ENCODE data around the gene CLIC6. TPM values are rescaled to one million over a fixed set of nuclear protein-coding genes. Genes with fewer than 3 reads are reported as not detected.

The CLIC6 gene
- total and polyA plus RNA-seq, 2 of the 4 experiments (the other 2 are of a cell fraction) = not detected

GRCh38 chr21:34732388-34732821 lies 63.6 kb downstream of the CLIC6 start:
- no peak overlapping the region for H3K18ac ChIP-seq (ENCODE audit: low read depth, low read length)
- H3K9me1 ChIP-seq (ENCODE audit: insufficient read depth, low read length) = no peaks in the 10 kb centered on the region
- ATAC-seq (ENCODE audit: low read depth) (no peak), DNase-seq (no peak)
- WGBS, 2 experiments (ENCODE audit: extremely low coverage in 2 of 2, insufficient read length in 1 of 2) = no CpG with 5 or more reads among the region's 4 CpGs
- no peak overlapping the region for H3K9ac ChIP-seq (ENCODE audit: low read depth, low read length)
- no peaks in the 10 kb centered on the region for H3K79me1 ChIP-seq (ENCODE audit: low read depth in 1 of 2, low read length in 2 of 2)
- no peaks in the 10 kb centered on the region for H4K20me1 ChIP-seq (ENCODE audit: insufficient read depth, low read length)
- no TSS peak for BruUV-seq (replicated peaks)
- H2BK20ac ChIP-seq (ENCODE audit: low read depth, low read length) = no peak overlapping the region
- H3K56ac ChIP-seq (ENCODE audit: extremely low read depth, insufficient read depth, low read length) = no peak overlapping the region
- no peak overlapping the region for H2AK5ac ChIP-seq (ENCODE audit: low read depth, low read length)
- in situ Hi-C loops (cut with MboI; ENCODE audit: low sequenced_read_pairs) (loop anchor here (25.0 kb wide), 2 partner anchors 680 to 1205 kb away; no protein-coding TSS in a partner anchor), intact Hi-C loops (cut with micrococcal nuclease) (no loop called here), dilution Hi-C loops (cut with HindIII; ENCODE audit: low sequenced_read_pairs, unreplicated experiment) (no loop called here)
- H3K4ac ChIP-seq (ENCODE audit: low read depth, low read length) = no peak overlapping the region
- no peaks in the 10 kb centered on the region for H3K9me3 ChIP-seq (ENCODE audit: control insufficient read depth, insufficient read depth, low read length)
- no peak overlapping the region for H2BK5ac ChIP-seq (ENCODE audit: low read depth, low read length, poor library complexity, severe bottlenecking)
- H4K5ac ChIP-seq (ENCODE audit: low read depth, low read length) = no peak overlapping the region
- no peak overlapping the region for H3K4me3 ChIP-seq (ENCODE audit: insufficient read depth, low read depth, low read length)
- peaks cover 2% of the 10 kb centered on the region; the same call in 1 of the 2 replicates for H3K4me1 ChIP-seq (ENCODE audit: control insufficient read depth, insufficient read depth, low read length)
- no peaks in the 10 kb centered on the region for H3K36me3 ChIP-seq (ENCODE audit: control insufficient read depth, insufficient read depth, low read length)
- H3K23ac ChIP-seq (ENCODE audit: low read depth, low read length) = no peak overlapping the region
- no peak overlapping the region for H3K4me2 ChIP-seq (ENCODE audit: low read depth, low read length)
- no peak overlapping the region for H2BK15ac ChIP-seq (ENCODE audit: low read depth, low read length)
- H4K8ac ChIP-seq (ENCODE audit: low read depth in 2 of 2, low read length in 2 of 2) = no peak overlapping the region
- H2BK120ac ChIP-seq (ENCODE audit: low read depth, low read length) = no peak overlapping the region
- H3K27ac ChIP-seq (ENCODE audit: insufficient read depth, low read length) = no peak overlapping the region
- H4K91ac ChIP-seq (ENCODE audit: insufficient read depth, low read depth, low read length) = no peak overlapping the region
- H3K27me3 ChIP-seq (ENCODE audit: control insufficient read depth, insufficient read depth, low read length) = peaks cover 29% of the 10 kb centered on the region
- TF ChIP-seq MAFK (IDR thresholded peaks at IDR 0.05; ENCODE audit: low read depth, low read length) = no peak
- TF ChIP-seq BHLHE40 (IDR thresholded peaks at IDR 0.05; ENCODE audit: low read depth, low read length) = no peak
- TF ChIP-seq FOS (IDR thresholded peaks at IDR 0.05; ENCODE audit: low read depth, low read length) = no peak
- TF ChIP-seq SMC3 (IDR thresholded peaks at IDR 0.05; ENCODE audit: low read depth, low read length) = no peak
- TF ChIP-seq POLR2A (IDR thresholded peaks at IDR 0.05; ENCODE audit: low read depth, low read length) = no peak
- TF ChIP-seq, protein P1, sequence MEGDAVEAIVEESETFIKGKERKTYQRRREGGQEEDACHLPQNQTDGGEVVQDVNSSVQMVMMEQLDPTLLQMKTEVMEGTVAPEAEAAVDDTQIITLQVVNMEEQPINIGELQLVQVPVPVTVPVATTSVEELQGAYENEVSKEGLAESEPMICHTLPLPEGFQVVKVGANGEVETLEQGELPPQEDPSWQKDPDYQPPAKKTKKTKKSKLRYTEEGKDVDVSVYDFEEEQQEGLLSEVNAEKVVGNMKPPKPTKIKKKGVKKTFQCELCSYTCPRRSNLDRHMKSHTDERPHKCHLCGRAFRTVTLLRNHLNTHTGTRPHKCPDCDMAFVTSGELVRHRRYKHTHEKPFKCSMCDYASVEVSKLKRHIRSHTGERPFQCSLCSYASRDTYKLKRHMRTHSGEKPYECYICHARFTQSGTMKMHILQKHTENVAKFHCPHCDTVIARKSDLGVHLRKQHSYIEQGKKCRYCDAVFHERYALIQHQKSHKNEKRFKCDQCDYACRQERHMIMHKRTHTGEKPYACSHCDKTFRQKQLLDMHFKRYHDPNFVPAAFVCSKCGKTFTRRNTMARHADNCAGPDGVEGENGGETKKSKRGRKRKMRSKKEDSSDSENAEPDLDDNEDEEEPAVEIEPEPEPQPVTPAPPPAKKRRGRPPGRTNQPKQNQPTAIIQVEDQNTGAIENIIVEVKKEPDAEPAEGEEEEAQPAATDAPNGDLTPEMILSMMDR (conservative IDR thresholded peaks at IDR 0.05; ENCODE audit: low read depth, low read length) = no peak
- TF ChIP-seq MAZ (IDR thresholded peaks at IDR 0.05; ENCODE audit: borderline replicate concordance, low read depth, low read length) = no peak
- no peak for TF ChIP-seq MXI1 (IDR thresholded peaks at IDR 0.05; ENCODE audit: borderline replicate concordance, low read depth, low read length)
- no peak for TF ChIP-seq RAD21 (IDR thresholded peaks at IDR 0.05; ENCODE audit: low read length)
- TF ChIP-seq RCOR1 (IDR thresholded peaks at IDR 0.05; ENCODE audit: insufficient replicate concordance, low read length) = no peak
- TF ChIP-seq, protein P2, sequence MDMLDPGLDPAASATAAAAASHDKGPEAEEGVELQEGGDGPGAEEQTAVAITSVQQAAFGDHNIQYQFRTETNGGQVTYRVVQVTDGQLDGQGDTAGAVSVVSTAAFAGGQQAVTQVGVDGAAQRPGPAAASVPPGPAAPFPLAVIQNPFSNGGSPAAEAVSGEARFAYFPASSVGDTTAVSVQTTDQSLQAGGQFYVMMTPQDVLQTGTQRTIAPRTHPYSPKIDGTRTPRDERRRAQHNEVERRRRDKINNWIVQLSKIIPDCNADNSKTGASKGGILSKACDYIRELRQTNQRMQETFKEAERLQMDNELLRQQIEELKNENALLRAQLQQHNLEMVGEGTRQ (IDR thresholded peaks at IDR 0.05; ENCODE audit: low read depth, low read length) = no peak
- no peak for TF ChIP-seq CHD1 (IDR thresholded peaks at IDR 0.05; ENCODE audit: low read depth, low read length)
- no peak for TF ChIP-seq CEBPB (IDR thresholded peaks at IDR 0.05; ENCODE audit: low read depth, low read length)
- TF ChIP-seq NFE2L2 (IDR thresholded peaks at IDR 0.05; ENCODE audit: low read depth, low read length) = no peak
- no peak for TF ChIP-seq ELK1 (IDR thresholded peaks at IDR 0.05; ENCODE audit: borderline replicate concordance, low read depth, low read length)
- TF ChIP-seq RFX5 (IDR thresholded peaks at IDR 0.05; ENCODE audit: low read depth, low read length) = no peak
- H2AFZ ChIP-seq (replicated peaks; ENCODE audit: low read length, poor library complexity) = no peak overlapping the region
- ChIA-PET POLR2A (ENCODE audit: unreplicated experiment) (no interaction called here), CTCF (interaction anchor here (0.5 to 1.0 kb wide), 2 partner anchors 13 to 897 kb away, joined by 3 read pairs; no protein-coding TSS in a partner anchor)
- H2AK9ac ChIP-seq (replicated peaks; ENCODE audit: low read depth, low read length, poor library complexity) = no peak overlapping the region
- no peak overlapping the region for H3K14ac ChIP-seq (replicated peaks; ENCODE audit: low read depth, low read length)

Data from IMR-90 (cell line).